Measurements from ENCODE around the gene INTS1.
A peak's percentile ranks its signal among the peaks of the same experiment; 100 is the strongest.
"Not testable (repeated sequence)": the region's sequence is repeated elsewhere in the genome, so short reads cannot be mapped to it uniquely, and the experiment has no call there.

INTS1 gene

DNA sequence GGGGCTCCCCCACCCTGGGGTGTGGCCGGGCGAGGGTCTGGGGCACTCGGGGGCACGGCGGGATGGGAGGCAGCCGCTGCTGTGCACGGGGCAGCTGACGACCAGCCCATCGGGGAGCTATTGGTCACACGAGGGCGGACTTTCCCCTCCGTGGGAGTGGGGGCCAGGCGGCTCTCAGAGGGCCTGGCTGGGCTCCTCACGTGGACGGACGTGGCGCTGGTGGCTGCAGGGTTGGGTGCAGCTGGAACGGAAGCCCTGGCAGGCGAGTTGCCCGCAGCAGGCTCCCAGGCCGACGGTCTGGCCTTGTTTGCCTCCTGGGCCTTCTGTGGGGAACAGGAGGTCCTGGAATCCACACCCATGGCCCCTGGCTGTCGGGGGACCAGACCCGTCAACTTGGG is 59.3 kb downstream of the INTS1 start:
- no peak for DNase-seq

DNA sequence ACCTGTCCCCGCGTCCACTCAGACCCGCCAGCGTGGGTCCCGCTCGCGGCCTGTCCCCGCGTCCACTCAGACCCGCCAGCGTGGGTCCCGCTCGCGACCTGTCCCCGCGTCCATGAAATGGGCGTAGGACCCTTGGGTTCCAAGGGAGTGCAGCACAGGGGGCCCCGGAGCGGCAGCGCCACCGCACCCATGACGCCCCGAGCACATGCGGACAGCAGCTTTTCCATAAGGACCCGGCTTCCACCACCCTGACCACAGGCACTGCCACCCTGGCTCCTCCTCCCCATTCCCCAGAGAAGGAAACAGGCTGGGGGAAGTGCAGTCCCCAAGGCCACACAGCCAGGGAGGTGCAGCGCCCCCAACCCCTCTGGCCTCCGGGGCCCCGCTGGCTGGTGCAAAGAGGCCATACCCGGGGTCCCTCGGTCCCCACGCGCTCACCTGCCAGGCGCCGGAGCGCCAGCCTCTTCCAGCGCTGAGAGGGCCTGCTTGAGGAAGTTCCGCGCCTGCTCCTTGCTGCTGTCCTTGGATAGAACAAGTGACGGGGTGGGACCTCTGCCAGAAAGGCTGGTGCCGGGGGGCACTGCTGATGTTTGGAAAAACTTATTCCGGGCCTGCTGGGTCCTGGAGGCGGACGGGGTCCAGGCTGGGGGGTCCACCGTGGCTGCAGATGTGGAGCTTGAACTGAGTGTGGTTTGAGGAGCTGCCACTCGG is 59.8 kb downstream of the INTS1 start:
- DNase-seq: no peak

DNA sequence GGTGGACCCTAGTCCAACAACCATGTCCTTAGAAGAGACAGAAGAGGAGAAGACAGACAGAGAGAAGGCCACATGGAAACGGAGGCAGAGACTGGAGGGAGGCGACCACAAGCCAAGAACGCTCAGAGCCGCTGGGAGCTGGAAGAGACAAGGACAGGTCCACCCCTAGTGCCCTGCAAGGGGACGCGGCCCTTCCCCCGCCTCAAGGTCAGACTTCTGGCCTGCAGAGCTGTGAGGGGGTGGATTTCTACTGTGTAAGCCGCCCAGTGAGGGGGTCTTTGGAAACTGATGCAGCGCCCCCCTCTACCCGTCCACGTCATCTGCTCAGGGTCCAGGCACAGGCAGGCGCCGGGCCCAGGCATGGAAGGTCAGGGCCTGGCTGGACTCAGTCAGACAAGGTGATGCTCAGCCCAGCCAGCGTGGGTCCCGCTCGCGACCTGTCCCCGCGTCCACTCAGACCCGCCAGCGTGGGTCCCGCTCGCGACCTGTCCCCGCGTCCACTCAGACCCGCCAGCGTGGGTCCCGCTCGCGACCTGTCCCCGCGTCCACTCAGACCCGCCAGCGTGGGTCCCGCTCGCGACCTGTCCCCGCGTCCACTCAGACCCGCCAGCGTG is 60.5 kb downstream of the INTS1 start:
- DNase-seq: not testable (repeated sequence)

DNA sequence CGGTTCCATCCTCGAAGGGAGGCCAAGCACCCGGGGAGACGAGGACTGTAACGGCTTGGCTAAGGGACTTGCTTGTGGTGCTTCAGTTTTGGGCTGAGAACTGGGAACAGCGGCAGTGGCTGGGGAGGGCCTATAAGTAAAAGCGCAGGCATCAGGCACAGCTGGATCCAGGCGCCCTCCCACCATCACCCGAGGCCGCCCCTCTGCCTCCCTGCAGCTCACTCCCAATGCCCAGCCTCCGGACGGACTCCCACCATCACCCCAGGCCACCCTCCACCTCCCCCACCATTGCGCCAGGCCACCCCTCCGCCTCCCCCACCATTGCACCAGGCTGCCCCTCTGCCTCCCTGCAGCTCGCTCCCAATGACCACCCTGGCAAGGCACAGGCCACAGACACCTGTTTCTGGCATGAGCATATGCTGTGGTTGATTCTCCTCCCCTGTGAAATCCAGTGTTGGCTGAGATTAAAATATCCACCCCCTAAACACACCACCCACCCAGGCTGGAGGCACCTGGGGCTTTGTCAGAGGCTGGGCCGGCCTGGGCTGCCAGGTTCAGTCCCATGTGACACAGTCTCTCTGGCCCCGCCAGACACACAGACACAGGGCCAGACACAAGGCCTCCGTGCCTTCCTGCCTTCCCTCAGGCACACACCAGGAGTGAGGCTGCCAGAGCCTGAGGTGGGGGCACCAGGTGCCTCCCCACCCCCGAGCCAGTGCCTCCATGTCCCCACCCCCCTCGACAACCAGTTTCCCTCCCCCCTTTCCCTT is 61.6 kb downstream of the INTS1 start:
- DNase-seq: no peak

DNA sequence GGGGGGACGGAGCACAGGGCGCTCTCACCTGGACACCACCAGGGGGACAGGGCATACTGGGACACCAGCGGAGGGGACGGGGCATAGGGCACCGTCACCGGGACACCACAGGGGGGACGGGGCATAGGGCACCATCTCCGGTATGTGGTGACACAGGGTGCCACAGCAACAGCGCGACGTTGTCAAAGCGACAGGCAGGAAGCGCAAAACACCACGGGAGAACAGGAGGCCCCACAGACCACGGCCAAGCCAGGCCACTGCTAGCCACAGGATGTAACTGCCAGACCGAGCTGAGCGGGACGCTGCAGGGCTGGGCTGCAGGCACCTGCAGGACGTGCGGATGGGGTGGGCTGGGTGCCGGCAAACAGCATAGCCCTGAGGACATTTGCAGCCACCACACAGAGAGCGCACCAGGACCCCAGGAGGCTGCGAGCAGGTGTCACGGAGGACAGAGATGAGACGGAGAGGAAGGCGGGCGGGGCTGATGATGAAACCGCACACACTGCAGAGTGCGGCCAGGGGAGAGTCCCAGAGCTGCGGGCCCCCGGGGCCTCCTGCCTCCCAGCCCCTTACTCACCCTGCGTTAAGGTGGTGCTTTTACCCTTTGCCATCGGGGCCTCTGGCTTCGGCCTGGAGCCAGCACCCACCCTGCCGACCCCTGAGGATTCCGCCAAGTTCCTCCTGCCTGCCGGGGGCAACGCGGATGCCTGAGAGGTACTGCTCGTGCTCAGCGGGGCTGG is 62.4 kb downstream of the INTS1 start:
- DNase-seq: no peak

DNA sequence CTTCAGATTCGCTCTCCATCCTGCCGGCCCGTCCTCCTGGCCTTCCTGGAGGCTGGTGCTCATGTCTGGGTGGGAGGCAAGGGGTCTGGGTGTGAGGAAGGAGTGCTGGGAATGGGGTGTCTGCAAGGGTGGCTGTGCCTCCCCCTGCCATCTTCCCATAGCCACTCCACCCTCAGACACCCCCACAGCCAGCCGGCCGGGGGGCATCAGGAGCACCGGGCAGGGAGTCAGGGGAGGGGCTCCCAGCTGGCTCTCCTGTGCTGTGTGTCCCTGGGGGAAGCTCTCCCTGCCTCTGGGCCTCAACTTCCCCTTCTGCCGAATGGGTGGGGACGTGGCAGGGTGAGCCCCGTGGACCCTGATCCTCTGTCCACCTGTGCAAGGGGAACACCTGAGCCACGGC is 63.6 kb downstream of the INTS1 start:
- DNase-seq: no peak

DNA sequence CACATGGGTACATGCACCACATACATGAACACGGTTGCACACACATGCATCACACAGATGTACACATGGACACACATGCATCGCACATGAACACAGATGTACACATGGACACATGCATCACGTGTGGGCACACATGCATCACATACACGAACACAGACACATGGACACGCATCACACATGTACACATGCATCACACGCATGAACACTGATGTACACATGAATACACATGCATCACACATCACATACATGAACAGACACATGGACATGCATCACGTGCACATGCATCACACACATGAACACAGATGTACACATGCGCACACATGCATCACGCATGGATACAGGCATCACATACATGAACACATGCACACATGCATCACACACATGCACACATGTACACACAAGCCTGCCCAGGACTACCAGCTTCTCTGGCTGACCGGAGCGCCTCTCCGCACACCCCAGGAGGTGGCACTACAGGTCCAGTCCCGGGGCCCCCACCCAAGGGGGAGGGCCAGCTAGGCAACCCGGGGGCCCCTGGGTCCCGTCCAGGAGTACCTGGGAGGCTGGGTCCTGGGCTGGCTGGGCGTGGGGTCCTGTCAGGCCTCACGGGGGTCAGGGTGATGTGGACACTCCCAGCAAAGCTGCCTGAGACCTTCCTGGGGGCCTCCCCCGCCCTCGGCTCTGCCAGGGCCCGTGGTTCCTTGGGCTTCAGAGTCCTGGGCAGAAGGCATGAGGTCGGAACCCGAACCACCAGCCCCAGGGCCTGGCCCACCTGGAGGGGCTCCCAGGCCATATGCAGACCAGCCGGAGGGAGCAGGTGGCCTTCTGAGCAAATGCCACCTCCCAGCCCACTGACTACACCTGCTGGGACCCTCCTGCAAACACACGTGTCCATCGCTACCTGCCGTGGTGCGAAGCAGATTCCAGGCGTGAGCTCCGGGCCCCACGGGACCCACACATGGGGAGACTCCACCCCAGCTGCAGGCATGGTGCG is 64.5 kb downstream of the INTS1 start:
- no peak for DNase-seq

DNA sequence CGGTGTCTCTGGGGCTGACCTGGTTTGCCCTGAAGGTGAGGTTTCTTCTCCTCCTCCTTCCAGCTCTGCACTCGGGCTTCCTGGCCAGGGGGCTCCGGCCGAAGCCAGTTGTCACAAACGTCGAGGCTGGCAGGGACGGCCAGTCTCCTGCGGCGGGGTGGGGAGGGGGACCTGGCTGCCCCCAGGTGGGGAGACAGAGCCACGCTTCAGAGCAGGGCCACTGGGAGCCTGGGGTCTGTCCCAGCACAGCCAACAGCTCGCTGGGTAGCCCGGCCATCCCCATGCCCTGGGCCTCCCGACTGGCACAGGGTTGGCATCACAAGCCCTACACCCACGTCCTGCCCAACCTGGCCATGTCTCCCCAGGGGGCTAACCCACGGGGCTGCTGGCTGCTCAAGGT is 65.4 kb downstream of the INTS1 start:
- no peak for DNase-seq

DNA sequence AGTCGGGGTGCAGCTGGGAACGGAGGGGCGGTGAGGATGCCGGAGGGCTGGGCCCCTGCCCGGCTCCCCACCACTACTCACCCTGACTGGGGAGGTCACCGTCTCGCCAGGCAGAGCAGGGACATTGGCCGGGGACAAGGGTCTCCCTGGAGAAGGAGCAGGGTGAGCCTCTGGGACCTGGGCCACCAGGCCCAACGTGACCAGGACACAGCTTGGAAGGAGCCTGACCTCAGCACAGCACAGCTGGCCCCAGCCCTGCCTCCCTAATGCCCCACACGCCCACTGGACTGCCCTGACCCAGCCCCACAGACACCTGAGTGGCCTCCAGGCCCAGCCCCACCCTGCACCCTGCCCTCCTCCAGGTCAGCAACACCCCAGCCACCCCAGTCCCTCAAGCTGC is 66.0 kb downstream of the INTS1 start:
- no peak for DNase-seq

DNA sequence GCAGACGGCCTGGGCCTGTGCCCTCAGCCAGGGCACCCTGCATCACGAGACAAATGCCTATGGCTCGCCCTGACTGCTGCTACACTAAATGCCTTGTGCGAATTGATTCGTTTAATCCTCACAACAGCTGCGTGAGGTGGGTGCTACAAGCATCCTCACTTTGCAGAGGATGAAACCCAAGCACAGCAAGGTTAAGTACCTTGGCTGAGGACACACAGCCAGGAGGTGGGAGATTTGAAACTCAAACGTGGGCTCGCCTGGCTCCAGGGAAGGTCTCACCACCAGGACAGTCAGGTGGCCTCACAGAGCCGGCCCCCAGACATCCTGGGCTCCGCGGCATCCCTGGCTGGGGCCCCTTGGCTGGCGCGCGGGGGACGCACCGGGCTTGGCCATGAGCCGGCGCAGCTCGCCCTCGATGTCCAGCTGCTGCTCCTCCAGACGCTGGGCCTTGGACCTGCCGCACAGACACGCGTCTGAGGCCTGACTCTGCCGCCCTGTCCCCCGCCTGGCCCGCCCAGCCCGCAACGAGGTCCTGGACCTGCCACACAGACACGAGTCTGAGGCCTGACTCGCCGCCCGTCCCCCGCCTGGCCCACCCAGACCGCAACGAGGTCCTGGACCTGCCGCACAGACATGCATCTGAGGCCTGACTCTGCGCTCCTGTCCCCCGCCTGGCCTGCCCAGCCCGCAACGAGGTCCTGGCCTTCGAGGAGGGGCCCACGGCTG is 66.9 kb downstream of the INTS1 start:
- no peak for DNase-seq

DNA sequence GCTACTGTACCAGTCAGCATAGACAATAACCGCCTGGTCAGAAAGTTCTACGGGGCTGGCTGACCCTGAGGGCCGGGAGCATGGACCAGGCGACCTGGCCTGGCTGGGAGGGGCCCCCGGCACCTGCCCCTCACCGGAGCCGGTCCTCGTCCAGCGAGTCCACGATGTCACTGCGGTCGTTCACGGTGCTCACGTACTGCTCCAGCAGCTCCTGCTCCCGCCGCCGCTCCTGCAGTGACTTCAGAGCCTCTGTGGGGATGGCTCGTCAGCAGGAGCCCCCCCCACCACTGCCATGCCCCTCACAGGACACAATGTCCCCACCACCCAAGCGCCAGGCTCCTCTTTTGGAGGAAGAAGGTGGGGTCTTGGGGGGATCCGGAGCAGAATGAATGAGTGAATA is 67.6 kb downstream of the INTS1 start:
- no peak for DNase-seq

DNA sequence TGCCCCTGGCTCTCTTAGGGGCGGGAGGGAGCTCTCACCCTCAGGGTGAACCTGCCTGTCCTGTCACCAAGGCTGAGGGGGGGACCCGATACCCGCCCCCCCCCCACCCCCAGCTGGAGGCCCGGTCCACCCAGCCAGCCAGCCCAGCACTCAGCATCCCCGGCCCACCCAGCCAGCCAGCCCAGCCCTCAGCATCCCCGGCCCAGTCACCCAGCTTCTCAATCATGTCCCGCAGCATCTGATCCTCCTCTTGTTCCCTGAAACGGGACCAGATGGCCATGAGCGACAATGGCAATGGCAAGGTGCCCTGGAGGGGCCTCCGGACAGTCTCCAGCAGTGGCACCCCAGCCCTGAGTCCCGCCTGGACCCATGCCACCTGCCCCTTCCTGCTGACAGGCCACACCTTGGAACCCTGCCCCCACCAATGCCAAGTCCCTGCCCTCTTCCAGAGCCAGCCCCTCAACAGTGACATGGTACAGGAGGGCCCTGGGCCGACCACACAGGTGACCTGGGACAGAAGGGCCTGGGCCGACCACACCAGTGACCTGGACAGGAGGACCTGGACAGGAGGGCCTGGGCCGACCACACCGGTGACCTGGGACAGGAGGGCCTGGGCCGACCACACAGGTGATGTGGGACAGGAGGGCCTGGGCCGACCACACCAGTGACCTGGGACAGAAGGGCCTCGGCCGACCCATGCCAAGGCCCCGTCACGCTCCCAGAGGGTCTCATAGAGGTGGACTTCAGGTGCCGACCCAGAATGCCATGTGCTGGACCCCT is 69.1 kb downstream of the INTS1 start:
- no peak for DNase-seq

DNA sequence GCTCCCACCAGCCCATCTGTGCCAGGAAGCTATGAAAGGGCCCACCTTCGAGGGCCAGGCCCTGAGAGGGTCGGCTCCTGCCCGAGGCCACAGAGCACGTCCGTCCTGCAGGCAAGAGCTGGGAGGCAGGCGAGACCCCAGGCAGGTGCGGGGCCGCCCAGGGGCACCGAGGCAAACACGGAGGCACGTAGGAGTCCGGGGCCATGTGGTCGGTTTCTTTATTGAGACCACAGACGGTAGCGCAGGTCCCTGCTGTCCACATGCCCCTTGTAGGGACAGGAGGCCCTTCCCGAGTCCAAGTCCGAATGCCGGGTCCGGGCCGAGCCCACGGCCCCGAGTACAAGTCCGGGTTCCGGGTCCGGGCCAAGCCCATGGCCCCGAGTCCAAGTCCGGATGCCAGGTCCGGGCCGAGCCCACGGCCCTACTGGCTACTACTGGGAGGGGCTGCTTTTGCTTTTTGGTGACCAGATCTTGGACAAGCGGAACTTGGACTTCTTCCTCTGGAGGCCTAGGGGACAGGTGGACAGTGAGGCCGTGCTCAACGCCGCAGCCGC is 69.9 kb downstream of the INTS1 start:
- DNase-seq: no peak

DNA sequence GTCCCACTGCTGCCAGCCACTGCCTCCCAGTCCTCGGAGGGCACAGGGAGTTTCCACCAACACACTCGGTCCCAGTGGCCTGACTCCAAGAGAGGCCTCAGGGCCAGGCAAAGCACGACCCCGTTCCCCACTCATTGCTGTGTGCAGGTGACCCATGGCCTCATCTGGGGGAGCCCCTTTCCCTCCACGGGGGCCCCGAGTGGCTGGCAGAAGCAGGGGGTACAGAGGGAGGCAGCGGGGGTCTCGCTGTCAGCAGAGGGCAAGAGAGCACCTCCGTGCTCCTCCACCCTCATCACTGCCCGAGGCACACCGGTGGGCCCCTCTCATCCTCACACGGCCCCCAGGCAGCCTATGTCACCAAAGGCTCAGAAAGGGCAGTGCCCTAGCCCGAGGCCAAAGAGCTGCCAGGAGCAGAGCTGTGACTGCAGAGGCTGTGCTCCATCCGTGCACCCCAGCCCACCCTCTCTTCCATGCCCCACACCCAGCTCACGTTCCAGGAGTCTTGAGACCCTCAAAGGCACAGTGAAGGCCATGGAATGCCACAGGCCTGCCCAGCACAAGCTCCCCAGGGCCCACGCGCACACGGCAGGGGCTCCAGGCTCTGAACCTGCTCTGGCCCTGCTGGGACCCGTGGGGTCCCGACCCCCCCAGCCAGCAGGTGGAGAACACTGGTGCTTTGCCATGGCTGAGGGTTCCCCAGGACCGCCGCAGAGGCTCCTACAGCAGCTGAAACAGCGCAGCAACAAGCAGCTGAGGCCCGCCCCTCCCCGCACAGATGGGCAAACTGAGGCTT is 70.9 kb downstream of the INTS1 start:
- DNase-seq: no peak

DNA sequence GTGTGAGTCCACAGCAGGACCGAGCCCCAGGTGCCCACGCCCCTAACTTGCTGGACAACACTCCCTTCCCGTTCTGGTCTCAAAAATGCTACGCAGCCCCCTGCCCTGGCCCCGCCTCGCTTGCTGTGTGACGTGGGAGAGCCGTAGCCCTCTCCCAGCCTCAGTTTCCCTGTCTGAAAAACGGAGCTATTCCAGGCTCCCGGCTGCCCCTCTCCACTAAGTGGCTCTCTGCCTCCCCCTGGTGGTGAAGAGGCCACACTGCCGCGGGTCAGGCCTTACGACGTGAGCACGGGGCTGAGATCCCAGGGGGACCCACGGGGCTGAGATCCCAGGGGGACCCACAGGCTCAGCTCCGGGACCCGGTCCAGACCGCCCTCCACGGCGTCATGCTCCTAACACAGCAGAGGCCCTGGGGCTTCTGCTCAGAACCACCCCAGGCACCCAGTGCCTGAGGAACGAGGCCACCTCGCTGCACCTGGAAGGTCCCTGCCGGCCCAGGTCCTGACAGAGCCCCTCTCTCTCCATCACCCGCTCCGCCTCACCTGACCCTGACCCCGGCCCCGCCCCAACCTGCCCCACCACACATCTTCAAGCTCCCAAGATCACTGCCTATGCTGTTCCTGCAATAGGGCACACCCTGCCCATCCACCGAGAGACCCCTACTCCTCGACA is 71.6 kb downstream of the INTS1 start:
- peak; percentile 62 to 75 for DNase-seq

DNA sequence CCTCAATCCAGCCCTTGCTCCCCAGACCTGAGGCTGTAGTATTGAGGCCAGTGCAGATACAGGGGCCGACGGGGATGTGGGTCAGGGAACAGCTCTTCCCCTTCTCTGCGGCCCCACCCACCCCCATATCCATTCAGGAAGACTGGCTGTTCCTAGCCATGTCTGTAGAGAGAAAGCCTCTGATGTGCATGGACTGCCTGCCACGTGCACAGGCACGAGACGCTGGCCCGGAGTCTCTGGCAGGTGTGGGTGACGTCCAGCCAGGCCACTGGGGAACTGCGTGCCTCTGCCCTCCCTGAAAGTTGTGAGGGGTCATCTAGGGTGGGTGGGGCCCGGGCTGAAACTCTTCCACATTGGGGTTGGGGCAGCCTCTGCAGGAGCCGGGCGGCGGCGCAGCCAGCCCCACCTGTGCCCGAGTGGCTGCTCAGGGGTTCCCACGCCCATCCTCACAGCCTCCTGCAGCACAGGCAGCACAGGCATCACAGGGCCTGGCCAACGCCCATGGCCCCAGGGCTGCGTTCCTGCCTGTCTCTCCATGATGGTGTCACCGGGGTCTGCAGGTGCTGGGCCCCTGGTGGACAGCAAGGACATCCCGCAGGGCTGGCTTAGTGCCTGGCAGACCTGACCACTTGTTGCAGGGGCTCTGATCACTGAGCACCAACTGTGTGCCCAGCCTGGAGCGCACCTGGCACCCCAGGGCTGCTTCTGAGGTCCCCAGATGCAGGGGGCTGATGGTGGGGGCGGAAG is 72.4 kb downstream of the INTS1 start:
- DNase-seq: no peak

DNA sequence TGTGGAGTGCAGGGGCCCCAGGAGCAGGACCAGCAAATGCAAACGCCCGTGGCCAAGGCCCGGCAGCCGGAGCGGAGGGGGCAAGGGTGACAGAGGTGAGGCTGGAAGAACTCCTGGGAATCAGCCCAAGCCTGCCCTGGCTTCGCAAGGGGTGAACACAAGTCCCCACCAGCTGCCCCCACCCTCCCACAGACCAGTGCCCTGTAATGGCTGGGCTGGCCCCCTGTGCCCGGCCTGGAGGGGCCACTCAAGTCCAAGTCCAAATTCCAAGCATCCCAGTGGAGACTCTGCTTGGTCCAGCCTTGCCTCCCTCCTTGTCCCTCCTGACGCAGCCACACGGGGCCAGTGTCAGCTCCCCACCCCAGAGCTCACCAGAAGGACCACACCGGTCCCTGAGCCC is 73.0 kb downstream of the INTS1 start:
- no peak for DNase-seq

Measured in CD4-positive, alpha-beta T cell treated with Interferon alpha-2 for 1 hour (primary cell).